ENCODE data around the gene CHID1.

Gene CHID1

GRCh38 chr11:855796-856195 is 54.8 kb downstream of the CHID1 start:
- TF ChIP-seq CTCF (IDR thresholded peaks at IDR 0.05): no peak
- no peak overlapping the region for H3K27ac ChIP-seq
- DNase-seq (ENCODE audit: low spot score): no peak
- no peak overlapping the region for H3K4me3 ChIP-seq

GRCh38 chr11:855330-855674 is 55.3 kb downstream of the CHID1 start:
- DNase-seq (ENCODE audit: low spot score): no peak
- Histone ChIP-seq H3K4me3 (no peak overlapping the region), H3K27ac (no peak overlapping the region)
- no peak for TF ChIP-seq CTCF (IDR thresholded peaks at IDR 0.05)

- no peak for TF ChIP-seq CTCF (IDR thresholded peaks at IDR 0.05)
- Histone ChIP-seq H3K4me3 (no peak overlapping the region), H3K27ac (no peak overlapping the region)
- DNase-seq (ENCODE audit: low spot score): no peak
Observed at GRCh38 chr11:854601-855329, 55.8 kb downstream of the CHID1 start.

GRCh38 chr11:853682-854448 is 56.7 kb downstream of the CHID1 start:
- Histone ChIP-seq H3K4me3 (no peak overlapping the region), H3K27ac (no peak overlapping the region)
- TF ChIP-seq CTCF (IDR thresholded peaks at IDR 0.05): no peak
- no peak for DNase-seq (ENCODE audit: low spot score)

- no peak for TF ChIP-seq CTCF (IDR thresholded peaks at IDR 0.05)
- Histone ChIP-seq H3K27ac (peak overlapping the region in 1 of 2 donors; percentile 32), H3K4me3 (no peak overlapping the region)
- no peak for DNase-seq (ENCODE audit: low spot score)
Observed at GRCh38 chr11:852762-853161, 57.8 kb downstream of the CHID1 start.

GRCh38 chr11:850775-851763 is 59.5 kb downstream of the CHID1 start:
- no peak for DNase-seq (ENCODE audit: low spot score)
- no peak overlapping the region for H3K4me3 ChIP-seq
- no peak for TF ChIP-seq CTCF (IDR thresholded peaks at IDR 0.05)
- H3K27ac ChIP-seq: no peak overlapping the region
